GM23338 (cell line): ENCODE results near the gene WNT1. TPM values are rescaled to one million over a fixed set of nuclear protein-coding genes. Genes with fewer than 3 reads are reported as not detected.

Experiments used
- ATAC-seq: fragments of 200-7000 bp; cut with Tn5 transposase; 3 replicates; pipeline ENCODE4 v1.9.1; 2020
- DNase-seq: peaks from one replicate; pipeline ENCODE4 v3.0.0-alpha.2; 2015; ENCODE audit warnings: low spot score
- H2AFZ ChIP-seq: fragments of 200-600 bp; sonication (generic); 2 replicates; pipeline ENCODE4 v1.8.0; 2016; ENCODE audit warnings: antibody characterized with exemption, mild to moderate bottlenecking, moderate library complexity
- H3F3A ChIP-seq: fragments of 200-600 bp; sonication (generic); replicated peaks from 2 replicates; pipeline ENCODE4 v1.8.0; 2017; ENCODE audit warnings: antibody characterized with exemption, mixed run types, low read depth
- H3K27ac ChIP-seq: fragments of 200-600 bp; sonication (generic); 2 replicates; pipeline ENCODE4 v1.6.1; 2016; ENCODE audit warnings: low read depth
- H3K27me3 ChIP-seq: fragments of 200-600 bp; sonication (generic); 2 replicates; pipeline ENCODE4 v1.8.0; 2016; ENCODE audit warnings: mild to moderate bottlenecking, mixed run types, moderate library complexity; ENCODE audit not compliant: insufficient read depth
- H3K36me3 ChIP-seq: fragments of 200-600 bp; sonication (generic); 2 replicates; pipeline ENCODE4 v1.8.0; 2016; ENCODE audit warnings: mild to moderate bottlenecking; ENCODE audit not compliant: insufficient read depth
- H3K4me1 ChIP-seq: fragments of 200-600 bp; sonication (generic); 2 replicates; pipeline ENCODE4 v1.8.0; 2016; ENCODE audit warnings: mild to moderate bottlenecking, moderate library complexity; ENCODE audit not compliant: insufficient read depth
- H3K4me2 ChIP-seq: fragments of 200-600 bp; sonication (generic); 2 replicates; pipeline ENCODE4 v1.7.1; 2017; ENCODE audit warnings: mixed run types
- H3K4me3 ChIP-seq: fragments of 200-600 bp; sonication (generic); 2 replicates; pipeline ENCODE4 v1.6.1; 2016; ENCODE audit warnings: mixed run types
- H3K79me2 ChIP-seq: fragments of 200-600 bp; sonication (generic); replicated peaks from 2 replicates; pipeline ENCODE4 v1.8.0; 2017; ENCODE audit warnings: mild to moderate bottlenecking; ENCODE audit not compliant: insufficient read depth
- H3K9me2 ChIP-seq: fragments of 200-600 bp; sonication (generic); 2 replicates; pipeline ENCODE4 v1.8.0; 2017; ENCODE audit not compliant: insufficient read depth
- H4K20me1 ChIP-seq: fragments of 200-600 bp; sonication (generic); replicated peaks from 2 replicates; pipeline ENCODE4 v1.8.0; 2017; ENCODE audit warnings: mild to moderate bottlenecking; ENCODE audit not compliant: insufficient read depth
- H3K27ac Mint-ChIP-seq: 2 replicates; pipeline ENCODE4 v1.8.0; 2020; ENCODE audit warnings: inconsistent platforms, mild to moderate bottlenecking, moderate library complexity, mixed read lengths
- H3K27me3 Mint-ChIP-seq: 3 replicates; pipeline ENCODE4 v1.8.0; 2022; ENCODE audit warnings: low read depth, mild to moderate bottlenecking, moderate library complexity, mixed read lengths, inconsistent platforms; ENCODE audit not compliant: insufficient read depth, poor library complexity
- H3K36me3 Mint-ChIP-seq: 3 replicates; pipeline ENCODE4 v1.8.0; 2021; ENCODE audit warnings: low read depth, mild to moderate bottlenecking, inconsistent platforms, moderate library complexity, mixed read lengths
- H3K4me1 Mint-ChIP-seq: 3 replicates; pipeline ENCODE4 v1.8.0; 2020; ENCODE audit warnings: mild to moderate bottlenecking, inconsistent platforms, mixed read lengths
- H3K4me3 Mint-ChIP-seq: 3 replicates; pipeline ENCODE4 v1.8.0; 2021; ENCODE audit warnings: moderate library complexity, mild to moderate bottlenecking, inconsistent platforms, mixed read lengths
- H3K9me3 Mint-ChIP-seq: 3 replicates; pipeline ENCODE4 v1.8.0; 2020; ENCODE audit warnings: moderate library complexity, mild to moderate bottlenecking, inconsistent platforms, mixed read lengths
- CREB1 ChIP-seq: fragments of 250-450 bp; sonication (Bioruptor Pico); IDR thresholded peaks from 2 replicates; pipeline ENCODE4 v1.5.0; 2020; ENCODE audit warnings: low read depth, mild to moderate bottlenecking, moderate library complexity
- CTCF ChIP-seq, 2 experiments: fragments of 200-600 bp in 1 of 2; sonication (generic) in 1 of 2; conservative IDR thresholded peaks; 2 replicates each; pipeline versions ENCODE4 v1.5.1 to v1.6.1; 2016 to 2017; ENCODE audit warnings: antibody characterized with exemption in 2 of 2, low read depth in 2 of 2, mild to moderate bottlenecking in 2 of 2, moderate library complexity in 1 of 2
- EZH2phosphoT487 ChIP-seq: fragments of 200-600 bp; sonication (generic); IDR thresholded peaks from one replicate; pipeline ENCODE4 v1.8.1; 2018; ENCODE audit warnings: antibody characterized with exemption; ENCODE audit not compliant: unreplicated experiment
- JUNB ChIP-seq: IDR thresholded peaks from one replicate; pipeline ENCODE4 v1.6.1; 2016; ENCODE audit warnings: antibody characterized with exemption; ENCODE audit not compliant: unreplicated experiment
- NANOG ChIP-seq: IDR thresholded peaks from 2 replicates; pipeline ENCODE4 v1.6.1; 2016; ENCODE audit warnings: antibody characterized with exemption, borderline replicate concordance
- POLR2AphosphoS5 ChIP-seq: IDR thresholded peaks from 2 replicates; pipeline ENCODE4 v1.6.1; 2016; ENCODE audit warnings: antibody characterized with exemption, low read depth
- REST ChIP-seq: IDR thresholded peaks from one replicate; pipeline ENCODE4 v1.6.1; 2018; ENCODE audit warnings: antibody characterized with exemption; ENCODE audit not compliant: unreplicated experiment
- STAT1 ChIP-seq: IDR thresholded peaks from one replicate; pipeline ENCODE4 v1.6.1; 2016; ENCODE audit warnings: antibody characterized with exemption; ENCODE audit not compliant: unreplicated experiment
- ZNF114 ChIP-seq: fragments of 250-450 bp; sonication (Bioruptor Pico); IDR thresholded peaks from 2 replicates; pipeline ENCODE4 v1.5.0; 2020; ENCODE audit warnings: mild to moderate bottlenecking, moderate library complexity
- ZNF331 ChIP-seq: fragments of 250-450 bp; sonication (Bioruptor Pico); IDR thresholded peaks from 2 replicates; pipeline ENCODE4 v1.5.0; 2020; ENCODE audit warnings: low read depth, mild to moderate bottlenecking, moderate library complexity
- ZNF462 ChIP-seq: fragments of 250-450 bp; sonication (Bioruptor Pico); IDR thresholded peaks from 2 replicates; pipeline ENCODE4 v1.5.0; 2020; ENCODE audit warnings: mild to moderate bottlenecking, moderate library complexity
- polyA plus RNA-seq: library from polyadenylated mRNA; unstranded; fragments of >200 nt; fragmentation: Nextera tagmentation; extraction: Ambion mirVana; gene quantifications from 2 replicates; pipeline ENCODE4 v1.2.1, GENCODE V29; 2016
- total RNA-seq: library from RNA; depleted of rRNA; stranded (reverse); fragments of >200 nt; shearing (Covaris generic); gene quantifications from 2 replicates; pipeline ENCODE4 v1.2.3, GENCODE V29; 2014

WNT1 gene
- total and polyA plus RNA-seq, 2 experiments from 2014 or later: not detected

- no peak for TF ChIP-seq STAT1
Measured at GRCh38 chr12:48954841-48955501, 23.2 kb upstream of the WNT1 start (continued).

GRCh38 chr12:48956279-48957140 is 21.6 kb upstream of the WNT1 start:
- ATAC-seq: peak; percentile 71
- H3K4me3 ChIP-seq: peak overlapping the region; percentile 87
- Mint-ChIP-seq H3K27ac (peak overlapping the region; percentile 97), H3K36me3 (peaks cover 35% of the 10 kb centered on the region), H3K4me3 (peak overlapping the region; percentile 97), H3K9me3 (no peaks in the 10 kb centered on the region; the same call in 2 of the 3 replicates), H3K4me1 (peaks cover 27% of the 10 kb centered on the region), H3K27me3 (peaks cover 17% of the 10 kb centered on the region)
- H3K9me2 ChIP-seq: no peaks in the 10 kb centered on the region
- peaks cover 41% of the 10 kb centered on the region for H4K20me1 ChIP-seq
- 0 out of 2 replicates have a peak overlapping the region, but pooled peaks have one; percentile 56 for H2AFZ ChIP-seq
- peak overlapping the region; percentile 92 for H3K27ac ChIP-seq
- DNase-seq: peak; percentile 98
- peaks cover 11% of the 10 kb centered on the region; the same call in 1 of the 2 replicates for H3K36me3 ChIP-seq
- H3K4me2 ChIP-seq: peak overlapping the region; percentile 88
- H3K79me2 ChIP-seq: peaks cover 53% of the 10 kb centered on the region
- peaks cover 15% of the 10 kb centered on the region for H3K4me1 ChIP-seq
- H3F3A ChIP-seq: 0 out of 2 replicates have a peak, but pooled peaks cover 2% of the 10 kb centered on the region
- no peaks in the 10 kb centered on the region for H3K27me3 ChIP-seq
- TF ChIP-seq CREB1 (peak; percentile 63), STAT1 (no peak), NANOG (no peak), ZNF331 (CRISPR knock-in tag) (no peak), POLR2AphosphoS5 (peak; percentile 63), ZNF462 (CRISPR knock-in tag) (no peak), JUNB (no peak), CTCF (conservative IDR thresholded peaks at IDR 0.05; ENCODE audit: low read depth in 2 of 2) (peak; percentile 1 to 34; a peak in 1 of 4 replicates), EZH2phosphoT487 (no peak), ZNF114 (CRISPR knock-in tag) (no peak), REST (no peak)
